Neural cell (in vitro differentiated cells): ENCODE data around the gene VWA8. TPM values are rescaled to one million over a fixed set of nuclear protein-coding genes. Genes with fewer than 3 reads are reported as not detected.

Source experiments
- H2AFZ ChIP-seq: fragments of 200-600, 300-800 bp; sonication (generic), shearing (Covaris generic); 2 replicates; pipeline ENCODE4 v1.6.0; 2014; ENCODE audit warnings: low read depth, mild to moderate bottlenecking, antibody characterized with exemption, low read length, moderate library complexity
- H3F3A ChIP-seq: fragments of 200-600 bp; shearing (Covaris generic); 2 replicates; pipeline ENCODE4 v1.6.1; 2016; ENCODE audit warnings: mild to moderate bottlenecking, moderate library complexity, mixed read lengths, antibody characterized with exemption, low read length; ENCODE audit not compliant: insufficient read depth, poor library complexity, severe bottlenecking
- H3K27ac ChIP-seq: fragments of 200-600, 300-800 bp; sonication (generic), shearing (Covaris generic); 2 replicates; pipeline ENCODE4 v1.5.1; 2014; ENCODE audit warnings: mild to moderate bottlenecking, low read length, moderate library complexity
- H3K27me3 ChIP-seq: fragments of 300-800, 200-600 bp; sonication (generic), shearing (Covaris generic); 2 replicates; pipeline ENCODE4 v1.6.0; 2014; ENCODE audit warnings: mild to moderate bottlenecking, low read depth, low read length, moderate library complexity; ENCODE audit not compliant: insufficient read depth
- H3K36me3 ChIP-seq: fragments of 300-800, 200-600 bp; sonication (generic), shearing (Covaris generic); 2 replicates; pipeline ENCODE4 v1.5.1; 2014; ENCODE audit warnings: mild to moderate bottlenecking, antibody characterized with exemption, low read length, moderate library complexity; ENCODE audit not compliant: insufficient read depth
- H3K4me2 ChIP-seq: fragments of 300-800, 200-600 bp; sonication (generic), shearing (Covaris generic); 2 replicates; pipeline ENCODE4 v1.6.0; 2014; ENCODE audit warnings: mild to moderate bottlenecking, low read length
- H3K4me3 ChIP-seq: fragments of 300-800, 200-600 bp; sonication (generic), shearing (Covaris generic); 2 replicates; pipeline ENCODE4 v1.5.1; 2014; ENCODE audit warnings: mild to moderate bottlenecking, low read length, moderate library complexity
- H3K79me2 ChIP-seq: fragments of 200-600 bp; shearing (Covaris generic); replicated peaks from 2 replicates; pipeline ENCODE4 v1.6.0; 2014; ENCODE audit warnings: mild to moderate bottlenecking, low read length, moderate library complexity; ENCODE audit not compliant: insufficient read depth
- H3K9ac ChIP-seq: fragments of 300-800, 200-600 bp; sonication (generic), shearing (Covaris generic); 2 replicates; pipeline ENCODE4 v1.6.1; 2016; ENCODE audit warnings: mild to moderate bottlenecking, low read length, mixed read lengths
- H3K9me2 ChIP-seq: fragments of 200-600 bp; shearing (Covaris generic); 2 replicates; pipeline ENCODE4 v1.6.1; 2016; ENCODE audit warnings: mild to moderate bottlenecking, low read length, mixed read lengths; ENCODE audit not compliant: insufficient read depth
- H3K9me3 ChIP-seq: fragments of 200-600, 300-800 bp; sonication (generic), shearing (Covaris generic); 2 replicates; pipeline ENCODE4 v1.6.1; 2016; ENCODE audit warnings: mild to moderate bottlenecking, mixed run types, low read length, moderate library complexity, mixed read lengths
- H4K20me1 ChIP-seq: fragments of 200-600 bp; shearing (Covaris generic); 2 replicates; pipeline ENCODE4 v1.6.1; 2016; ENCODE audit warnings: mild to moderate bottlenecking, mixed run types; ENCODE audit not compliant: insufficient read depth
- CTCF ChIP-seq: fragments of 450-650 bp; IDR thresholded peaks from 2 replicates; pipeline ENCODE4 v1.5.1; 2014; ENCODE audit warnings: antibody characterized with exemption, mild to moderate bottlenecking, moderate library complexity; ENCODE audit not compliant: poor library complexity, severe bottlenecking
- EP300 ChIP-seq: fragments of 450-650 bp; conservative IDR thresholded peaks from 2 replicates; pipeline ENCODE4 v1.6.1; 2014; ENCODE audit warnings: antibody characterized with exemption, mild to moderate bottlenecking, moderate library complexity; ENCODE audit not compliant: poor library complexity, severe bottlenecking
- EZH2 ChIP-seq: fragments of 200-600, 300-800 bp; shearing (Covaris generic), sonication (generic); IDR thresholded peaks from 2 replicates; pipeline ENCODE4 v1.6.1; 2014; ENCODE audit warnings: antibody characterized with exemption, low read length, borderline replicate concordance, mild to moderate bottlenecking; ENCODE audit not compliant: insufficient read depth, poor library complexity, severe bottlenecking
- MXI1 ChIP-seq: fragments of 450-650 bp; conservative IDR thresholded peaks from 2 replicates; pipeline ENCODE4 v1.6.1; 2014; ENCODE audit warnings: antibody characterized with exemption, mild to moderate bottlenecking; ENCODE audit not compliant: poor library complexity, severe bottlenecking
- POLR2AphosphoS5 ChIP-seq: IDR thresholded peaks from 2 replicates; pipeline ENCODE4 v1.6.1; 2012
- RAD21 ChIP-seq: fragments of 450-650 bp; conservative IDR thresholded peaks from 2 replicates; pipeline ENCODE4 v1.6.1; 2014; ENCODE audit warnings: antibody characterized with exemption, mild to moderate bottlenecking, moderate library complexity
- REST ChIP-seq: IDR thresholded peaks from 2 replicates; pipeline ENCODE4 v1.6.1; 2012; ENCODE audit warnings: borderline replicate concordance
- SMC3 ChIP-seq: fragments of 450-650 bp; conservative IDR thresholded peaks from 2 replicates; pipeline ENCODE4 v1.6.1; 2014; ENCODE audit warnings: antibody characterized with exemption, mild to moderate bottlenecking, moderate library complexity; ENCODE audit not compliant: poor library complexity
- TAF1 ChIP-seq: IDR thresholded peaks from 2 replicates; pipeline ENCODE4 v1.6.1; 2012; ENCODE audit warnings: low read depth
- polyA plus RNA-seq: library from polyadenylated mRNA; depleted of rRNA; stranded (reverse); fragments of >200 nt; gene quantifications from 2 replicates; pipeline ENCODE4 v1.2.3, GENCODE V29; 2014

Gene VWA8
- polyA plus RNA-seq, 1 donor from 2014 or later, result 3.6 TPM

- Histone ChIP-seq H3K4me2 (no peak overlapping the region), H3K79me2 (no peaks in the 10 kb centered on the region), H4K20me1 (no peaks in the 10 kb centered on the region), H3K4me3 (no peak overlapping the region), H3F3A (no peaks in the 10 kb centered on the region), H3K9ac (no peak overlapping the region), H3K27ac (no peak overlapping the region), H2AFZ (no peak overlapping the region), H3K36me3 (no peaks in the 10 kb centered on the region), H3K9me2 (no peaks in the 10 kb centered on the region), H3K27me3 (no peaks in the 10 kb centered on the region), H3K9me3 (no peaks in the 10 kb centered on the region)
- TF ChIP-seq REST (no peak), EZH2 (no peak), POLR2AphosphoS5 (no peak), EP300 (no peak), SMC3 (no peak), MXI1 (no peak), TAF1 (no peak), RAD21 (no peak), CTCF (no peak)
Measured at GRCh38 chr13:41634407-41634806, 326.5 kb downstream of the VWA8 start.

GRCh38 chr13:41633776-41634175 lies 327.1 kb downstream of the VWA8 start:
- Histone ChIP-seq H3K79me2 (no peaks in the 10 kb centered on the region), H3K27ac (no peak overlapping the region), H4K20me1 (no peaks in the 10 kb centered on the region), H3K9me2 (no peaks in the 10 kb centered on the region), H3K9ac (no peak overlapping the region), H3F3A (no peaks in the 10 kb centered on the region), H3K27me3 (no peaks in the 10 kb centered on the region), H2AFZ (no peak overlapping the region), H3K36me3 (no peaks in the 10 kb centered on the region), H3K9me3 (no peaks in the 10 kb centered on the region), H3K4me2 (no peak overlapping the region), H3K4me3 (no peak overlapping the region)
- TF ChIP-seq RAD21 (no peak), MXI1 (no peak), CTCF (no peak), TAF1 (no peak), REST (no peak), POLR2AphosphoS5 (no peak), EP300 (no peak), SMC3 (no peak), EZH2 (no peak)
